ENCODE results near the gene CLDN25.

DNA sequence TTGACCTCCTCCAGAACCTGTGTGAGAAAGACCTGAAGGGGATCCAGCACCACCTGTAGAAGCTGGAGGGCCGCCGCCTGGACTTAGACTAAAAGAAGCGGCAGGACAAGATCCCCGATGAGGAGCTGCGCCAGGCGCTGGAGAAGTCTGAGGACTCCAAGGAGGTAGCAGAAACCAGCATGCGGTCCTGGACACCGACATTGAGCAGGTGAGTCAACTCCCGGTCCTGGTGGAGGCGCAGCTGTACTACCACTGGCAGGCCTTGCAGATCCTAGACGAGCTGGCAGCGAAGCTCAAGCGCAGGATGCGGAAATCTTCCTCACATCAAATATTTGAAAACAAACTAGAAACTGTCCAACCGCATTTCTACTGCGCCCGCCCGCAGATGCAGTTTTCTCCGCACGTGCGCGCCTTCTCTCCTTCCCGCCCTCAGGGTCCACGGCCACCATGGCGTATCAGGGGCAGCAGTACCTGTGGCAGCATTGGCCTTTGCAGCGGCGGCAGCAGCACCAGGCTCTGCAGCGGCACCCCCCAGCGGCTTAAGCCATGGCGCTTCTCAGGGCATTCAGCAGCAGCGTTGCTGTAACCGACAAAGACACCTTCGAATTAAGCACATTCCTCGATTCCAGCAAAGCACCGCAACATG is 10.2 kb downstream of the CLDN25 start:
- TF ChIP-seq, protein P1, sequence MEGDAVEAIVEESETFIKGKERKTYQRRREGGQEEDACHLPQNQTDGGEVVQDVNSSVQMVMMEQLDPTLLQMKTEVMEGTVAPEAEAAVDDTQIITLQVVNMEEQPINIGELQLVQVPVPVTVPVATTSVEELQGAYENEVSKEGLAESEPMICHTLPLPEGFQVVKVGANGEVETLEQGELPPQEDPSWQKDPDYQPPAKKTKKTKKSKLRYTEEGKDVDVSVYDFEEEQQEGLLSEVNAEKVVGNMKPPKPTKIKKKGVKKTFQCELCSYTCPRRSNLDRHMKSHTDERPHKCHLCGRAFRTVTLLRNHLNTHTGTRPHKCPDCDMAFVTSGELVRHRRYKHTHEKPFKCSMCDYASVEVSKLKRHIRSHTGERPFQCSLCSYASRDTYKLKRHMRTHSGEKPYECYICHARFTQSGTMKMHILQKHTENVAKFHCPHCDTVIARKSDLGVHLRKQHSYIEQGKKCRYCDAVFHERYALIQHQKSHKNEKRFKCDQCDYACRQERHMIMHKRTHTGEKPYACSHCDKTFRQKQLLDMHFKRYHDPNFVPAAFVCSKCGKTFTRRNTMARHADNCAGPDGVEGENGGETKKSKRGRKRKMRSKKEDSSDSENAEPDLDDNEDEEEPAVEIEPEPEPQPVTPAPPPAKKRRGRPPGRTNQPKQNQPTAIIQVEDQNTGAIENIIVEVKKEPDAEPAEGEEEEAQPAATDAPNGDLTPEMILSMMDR (IDR thresholded peaks at IDR 0.05) = no peak
- TF ChIP-seq POLR2A (IDR thresholded peaks at IDR 0.05) (no peak), EP300 (IDR thresholded peaks at IDR 0.05) (no peak), POLR2AphosphoS5 (IDR thresholded peaks at IDR 0.05) (no peak)
